Measurements from ENCODE around the gene MSI2. TPM values are rescaled to one million over a fixed set of nuclear protein-coding genes. Genes with fewer than 3 reads are reported as not detected.

MSI2 gene
- total and polyA plus RNA-seq, 9 of the 15 experiments (the other 6 are each of a cell fraction or from before 2014, with no cell fraction given): 4.6 to 61.8 (median 42.4) TPM

DNA sequence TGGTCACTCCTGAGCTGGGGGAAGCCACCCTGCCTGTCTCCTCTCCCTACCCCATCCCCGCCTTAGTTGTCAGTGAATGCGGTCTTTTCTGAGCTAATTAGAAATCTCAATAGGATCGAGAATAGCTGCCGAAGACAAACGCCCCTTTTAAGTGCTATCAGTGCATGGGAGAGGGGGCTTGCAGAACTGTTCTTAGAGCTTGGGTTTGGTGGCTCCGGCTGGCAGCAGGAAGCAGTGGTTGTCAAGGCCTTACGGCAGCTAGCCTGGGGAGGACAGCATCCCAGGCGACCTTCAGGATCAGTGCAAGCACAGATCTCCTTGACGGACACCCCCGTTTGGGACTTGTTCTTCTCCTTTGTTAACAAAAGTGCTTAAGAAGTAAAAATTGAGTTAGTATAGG is 293.7 kb downstream of the MSI2 start:
- H3K9me1 ChIP-seq (ENCODE audit: control insufficient read depth, insufficient read depth, low read length): no peaks in the 10 kb centered on the region
- peaks cover 24 to 30% of the 10 kb centered on the region in 2 experiments; a peak in 4 of 5 replicates for H3K4me1 ChIP-seq (replicated peaks in 1 of 2; ENCODE audit: control insufficient read depth in 2 of 2, insufficient read depth in 2 of 2, low read length in 2 of 2)
- no peak for TF ChIP-seq MCM3 (IDR thresholded peaks at IDR 0.05)
- TF ChIP-seq MTA2 (IDR thresholded peaks at IDR 0.05; ENCODE audit: low read depth): no peak
- no peak for TF ChIP-seq RNF2 (IDR thresholded peaks at IDR 0.05)
- TF ChIP-seq POLR2G (IDR thresholded peaks at IDR 0.05; ENCODE audit: low read depth, low read length): no peak
- no peak overlapping the region for H3K4me3 ChIP-seq
- peaks cover 9% of the 10 kb centered on the region; the same call in 1 of the 2 replicates for H4K20me1 ChIP-seq (replicated peaks; ENCODE audit: control insufficient read depth, insufficient read depth, low read length)
- H2AFZ ChIP-seq (ENCODE audit: low read depth, low read length): no peak overlapping the region
- no peaks in the 10 kb centered on the region for H3K9me3 ChIP-seq (replicated peaks; ENCODE audit: control insufficient read depth, insufficient read depth, low read depth, low read length)
- no peak overlapping the region for H3K27ac ChIP-seq (ENCODE audit: extremely low read depth, low read depth, low read length)
- FAIRE-seq (no peak), ATAC-seq (no peak), DNase-seq (ENCODE audit: extremely low read depth in 1 of 4, low spot score in 3 of 4) (no peak)
- intact Hi-C loops (cut with micrococcal nuclease) (loop anchor here (5.0 kb wide), 1 partner anchor 122 kb away; no protein-coding TSS in a partner anchor), in situ Hi-C loops (cut with MboI) (no loop called here)
- H3K4me2 ChIP-seq (ENCODE audit: insufficient read depth, low read length): no peak overlapping the region
- H3K36me3 ChIP-seq (ENCODE audit: control insufficient read depth, insufficient read depth, low read length): no peaks in the 10 kb centered on the region
- 74% methylated on average over 10 of the region's 10 CpGs for WGBS (ENCODE audit: insufficient coverage, low coverage, missing lambda C conversion rate)
- CTCF ChIA-PET (ENCODE audit: low intra/inter-chr PET ratio): no interaction called here
- no TSS peak for BruUV-seq (replicated peaks)
- POLR2A ChIA-PET: interaction anchor here (1.0 to 1.5 kb wide), 2 partner anchors 9 to 10 kb away, joined by 3 to 9 read pairs; no protein-coding TSS in a partner anchor
- peaks cover 4% of the 10 kb centered on the region; the same call in 1 of the 3 replicates for H3K79me2 ChIP-seq (ENCODE audit: control insufficient read depth, insufficient read depth, low read length)
- no peaks in the 10 kb centered on the region for H3K27me3 ChIP-seq (ENCODE audit: control insufficient read depth in 2 of 2, insufficient read depth in 2 of 2, low read length in 2 of 2)
- H3K9ac ChIP-seq (ENCODE audit: insufficient read depth in 1 of 2, low read depth in 2 of 2, low read length in 2 of 2): 0 out of 4 replicates have a peak overlapping the region, but pooled peaks of 1 of the 2 experiments have one; percentile 31

DNA sequence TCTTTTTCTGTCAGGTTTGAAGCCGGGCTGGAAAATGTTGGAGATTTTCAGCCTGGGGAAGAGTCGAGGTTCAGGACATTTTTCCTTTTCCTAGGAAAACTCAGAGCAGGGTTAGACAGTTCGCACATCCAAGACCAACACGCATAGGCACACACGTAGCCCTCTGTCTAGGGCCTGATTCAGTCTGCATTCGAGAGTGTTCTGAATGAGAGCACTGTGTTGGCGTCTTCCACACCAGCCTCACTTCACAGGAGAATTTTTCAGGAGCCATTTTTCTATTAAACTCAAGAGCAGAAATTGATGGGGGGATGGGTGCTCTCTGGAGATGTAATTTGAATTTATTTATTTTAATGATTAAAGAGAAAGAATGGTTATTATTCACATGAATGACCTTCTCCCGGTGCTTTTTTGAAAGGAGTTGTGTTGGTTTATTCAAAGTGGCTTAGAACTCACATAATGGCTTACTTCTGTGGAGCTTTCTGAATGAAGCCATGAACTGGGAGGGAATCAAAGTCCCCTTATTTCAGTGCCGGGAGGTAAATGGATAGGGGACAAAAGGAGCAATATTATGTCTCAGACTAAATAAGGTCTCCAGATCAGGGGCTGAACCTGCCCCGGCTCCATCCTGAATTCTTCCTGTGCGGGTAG is 294.5 kb downstream of the MSI2 start:
- Histone ChIP-seq H3K27ac (ENCODE audit: extremely low read depth, low read depth, low read length) (no peak overlapping the region), H3K9me3 (replicated peaks; ENCODE audit: control insufficient read depth, insufficient read depth, low read depth, low read length) (no peaks in the 10 kb centered on the region), H3K79me2 (ENCODE audit: control insufficient read depth, insufficient read depth, low read length) (peaks cover 5% of the 10 kb centered on the region; the same call in 1 of the 3 replicates), H3K9ac (ENCODE audit: insufficient read depth in 1 of 2, low read depth in 2 of 2, low read length in 2 of 2) (peak overlapping the region in 1 of 2 experiments; percentile 78; a peak in 2 of 4 replicates), H3K36me3 (ENCODE audit: control insufficient read depth, insufficient read depth, low read length) (no peaks in the 10 kb centered on the region), H3K4me2 (ENCODE audit: insufficient read depth, low read length) (no peak overlapping the region), H3K4me1 (replicated peaks in 1 of 2; ENCODE audit: control insufficient read depth in 2 of 2, insufficient read depth in 2 of 2, low read length in 2 of 2) (peaks cover 29% of the 10 kb centered on the region in 2 experiments; a peak in 4 of 5 replicates), H3K4me3 (no peak overlapping the region), H4K20me1 (replicated peaks; ENCODE audit: control insufficient read depth, insufficient read depth, low read length) (peaks cover 9% of the 10 kb centered on the region; the same call in 1 of the 2 replicates), H3K27me3 (ENCODE audit: control insufficient read depth in 2 of 2, insufficient read depth in 2 of 2, low read length in 2 of 2) (no peaks in the 10 kb centered on the region), H3K9me1 (ENCODE audit: control insufficient read depth, insufficient read depth, low read length) (no peaks in the 10 kb centered on the region), H2AFZ (ENCODE audit: low read depth, low read length) (no peak overlapping the region)
- 74% methylated on average over 11 of the region's 11 CpGs for WGBS (ENCODE audit: insufficient coverage, low coverage, missing lambda C conversion rate)
- no TSS peak for BruUV-seq (replicated peaks)
- ChIA-PET POLR2A (interaction anchor here (0.7 to 1.5 kb wide), 3 partner anchors 9 to 11 kb away, joined by 3 to 9 read pairs (median 4); no protein-coding TSS in a partner anchor), CTCF (ENCODE audit: low intra/inter-chr PET ratio) (no interaction called here)
- intact Hi-C loops (cut with micrococcal nuclease): loop anchor here (5.0 kb wide), 1 partner anchor 122 kb away; no protein-coding TSS in a partner anchor
- ATAC-seq (no peak), DNase-seq (ENCODE audit: extremely low read depth in 1 of 4, low spot score in 3 of 4) (no peak), FAIRE-seq (no peak)
- TF ChIP-seq CBX5 (IDR thresholded peaks at IDR 0.05; ENCODE audit: borderline replicate concordance, low read depth) (no peak), ZKSCAN8 (CRISPR knock-in tag; IDR thresholded peaks at IDR 0.05) (no peak)
- TF ChIP-seq, protein P1, sequence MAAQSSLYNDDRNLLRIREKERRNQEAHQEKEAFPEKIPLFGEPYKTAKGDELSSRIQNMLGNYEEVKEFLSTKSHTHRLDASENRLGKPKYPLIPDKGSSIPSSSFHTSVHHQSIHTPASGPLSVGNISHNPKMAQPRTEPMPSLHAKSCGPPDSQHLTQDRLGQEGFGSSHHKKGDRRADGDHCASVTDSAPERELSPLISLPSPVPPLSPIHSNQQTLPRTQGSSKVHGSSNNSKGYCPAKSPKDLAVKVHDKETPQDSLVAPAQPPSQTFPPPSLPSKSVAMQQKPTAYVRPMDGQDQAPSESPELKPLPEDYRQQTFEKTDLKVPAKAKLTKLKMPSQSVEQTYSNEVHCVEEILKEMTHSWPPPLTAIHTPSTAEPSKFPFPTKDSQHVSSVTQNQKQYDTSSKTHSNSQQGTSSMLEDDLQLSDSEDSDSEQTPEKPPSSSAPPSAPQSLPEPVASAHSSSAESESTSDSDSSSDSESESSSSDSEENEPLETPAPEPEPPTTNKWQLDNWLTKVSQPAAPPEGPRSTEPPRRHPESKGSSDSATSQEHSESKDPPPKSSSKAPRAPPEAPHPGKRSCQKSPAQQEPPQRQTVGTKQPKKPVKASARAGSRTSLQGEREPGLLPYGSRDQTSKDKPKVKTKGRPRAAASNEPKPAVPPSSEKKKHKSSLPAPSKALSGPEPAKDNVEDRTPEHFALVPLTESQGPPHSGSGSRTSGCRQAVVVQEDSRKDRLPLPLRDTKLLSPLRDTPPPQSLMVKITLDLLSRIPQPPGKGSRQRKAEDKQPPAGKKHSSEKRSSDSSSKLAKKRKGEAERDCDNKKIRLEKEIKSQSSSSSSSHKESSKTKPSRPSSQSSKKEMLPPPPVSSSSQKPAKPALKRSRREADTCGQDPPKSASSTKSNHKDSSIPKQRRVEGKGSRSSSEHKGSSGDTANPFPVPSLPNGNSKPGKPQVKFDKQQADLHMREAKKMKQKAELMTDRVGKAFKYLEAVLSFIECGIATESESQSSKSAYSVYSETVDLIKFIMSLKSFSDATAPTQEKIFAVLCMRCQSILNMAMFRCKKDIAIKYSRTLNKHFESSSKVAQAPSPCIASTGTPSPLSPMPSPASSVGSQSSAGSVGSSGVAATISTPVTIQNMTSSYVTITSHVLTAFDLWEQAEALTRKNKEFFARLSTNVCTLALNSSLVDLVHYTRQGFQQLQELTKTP (IDR thresholded peaks at IDR 0.05; ENCODE audit: low read depth in 1 of 2, partially characterized antibody in 2 of 2): no peak
- in situ Hi-C loops (cut with MboI): no loop called here

All from K562 (cell line).